ENCODE results near the gene CTXND2.
A peak's percentile ranks its signal among the peaks of the same experiment; 100 is the strongest.

Gene CTXND2

GRCh38 chr1:150960646-150961045, 73.7 kb downstream of the CTXND2 start:
- H2BK12ac ChIP-seq (ENCODE audit: low read length in 2 of 2), result no peak overlapping the region
- H2BK5ac ChIP-seq (ENCODE audit: low read depth, low read length, poor library complexity, severe bottlenecking), result no peak overlapping the region
- no peak overlapping the region for H3K9ac ChIP-seq (ENCODE audit: low read length)
- 97% methylated on average over 7 of the region's 7 CpGs for WGBS
- no peak overlapping the region for H3K14ac ChIP-seq (ENCODE audit: low read length in 2 of 2)
- no peak overlapping the region for H4K8ac ChIP-seq (ENCODE audit: low read length)
- no peaks in the 10 kb centered on the region for H3K9me3 ChIP-seq (ENCODE audit: control insufficient read depth, low read length)
- H3K4ac ChIP-seq (ENCODE audit: low read depth in 1 of 2, low read length in 2 of 2), result no peak overlapping the region
- no peak overlapping the region for H2AFZ ChIP-seq (ENCODE audit: low read depth, low read length)
- no peak overlapping the region for H2BK15ac ChIP-seq (ENCODE audit: low read depth, poor library complexity, severe bottlenecking)
- H3K23ac ChIP-seq (ENCODE audit: low read length in 2 of 2), result no peak overlapping the region
- no peak for DNase-seq
- no peak overlapping the region for H3K4me2 ChIP-seq (ENCODE audit: low read length, poor library complexity, severe bottlenecking)
- H3K27me3 ChIP-seq (ENCODE audit: control insufficient read depth in 1 of 2, insufficient read depth in 1 of 2, low read length in 2 of 2), result no peaks in the 10 kb centered on the region
- H3K36me3 ChIP-seq (ENCODE audit: control insufficient read depth in 1 of 2, insufficient read depth in 2 of 2, low read depth in 1 of 2, low read length in 2 of 2), result peaks cover 53 to 85% of the 10 kb centered on the region in 2 experiments
- no peak overlapping the region for H3K18ac ChIP-seq (ENCODE audit: low read depth in 1 of 2, low read length in 2 of 2)
- peaks cover 19% of the 10 kb centered on the region for H3K79me1 ChIP-seq (replicated peaks; ENCODE audit: low read length, poor library complexity, severe bottlenecking)
- no peaks in the 10 kb centered on the region for H3K4me1 ChIP-seq (ENCODE audit: control insufficient read depth, insufficient read depth, low read depth, low read length)
- no peak overlapping the region for H3K27ac ChIP-seq (ENCODE audit: low read length, poor library complexity, severe bottlenecking)
- no peak overlapping the region for H2AK5ac ChIP-seq (ENCODE audit: low read length, severe bottlenecking)
- H3K4me3 ChIP-seq (ENCODE audit: insufficient read depth in 1 of 2, low read depth in 1 of 2, low read length in 2 of 2), result no peak overlapping the region
- no peak overlapping the region for H2BK120ac ChIP-seq (ENCODE audit: low read depth, low read length)
- H4K91ac ChIP-seq (ENCODE audit: low read length), result no peak overlapping the region

GRCh38 chr1:150961756-150962155, 74.8 kb downstream of the CTXND2 start:
- Histone ChIP-seq H3K18ac (ENCODE audit: low read depth in 1 of 2, low read length in 2 of 2) (no peak overlapping the region), H3K9me3 (ENCODE audit: control insufficient read depth, low read length) (no peaks in the 10 kb centered on the region), H3K4me1 (ENCODE audit: control insufficient read depth, insufficient read depth, low read depth, low read length) (no peaks in the 10 kb centered on the region), H3K36me3 (ENCODE audit: control insufficient read depth in 1 of 2, insufficient read depth in 2 of 2, low read depth in 1 of 2, low read length in 2 of 2) (peaks cover 60 to 91% of the 10 kb centered on the region in 2 experiments), H2BK15ac (ENCODE audit: low read depth, poor library complexity, severe bottlenecking) (no peak overlapping the region), H3K4me3 (ENCODE audit: insufficient read depth in 1 of 2, low read depth in 1 of 2, low read length in 2 of 2) (no peak overlapping the region), H3K4me2 (ENCODE audit: low read length, poor library complexity, severe bottlenecking) (no peak overlapping the region), H4K91ac (ENCODE audit: low read length) (no peak overlapping the region), H2AK5ac (ENCODE audit: low read length, severe bottlenecking) (no peak overlapping the region), H3K27me3 (ENCODE audit: control insufficient read depth in 1 of 2, insufficient read depth in 1 of 2, low read length in 2 of 2) (no peaks in the 10 kb centered on the region), H3K14ac (ENCODE audit: low read length in 2 of 2) (no peak overlapping the region), H3K23ac (ENCODE audit: low read length in 2 of 2) (no peak overlapping the region), H2AFZ (ENCODE audit: low read depth, low read length) (no peak overlapping the region), H3K4ac (ENCODE audit: low read depth in 1 of 2, low read length in 2 of 2) (no peak overlapping the region), H2BK5ac (ENCODE audit: low read depth, low read length, poor library complexity, severe bottlenecking) (no peak overlapping the region), H3K79me1 (replicated peaks; ENCODE audit: low read length, poor library complexity, severe bottlenecking) (peaks cover 29% of the 10 kb centered on the region), H2BK12ac (ENCODE audit: low read length in 2 of 2) (no peak overlapping the region), H3K9ac (ENCODE audit: low read length) (no peak overlapping the region), H3K27ac (ENCODE audit: low read length, poor library complexity, severe bottlenecking) (no peak overlapping the region), H4K8ac (ENCODE audit: low read length) (no peak overlapping the region), H2BK120ac (ENCODE audit: low read depth, low read length) (no peak overlapping the region)
- 89% methylated on average over 1 of the region's 4 CpGs for WGBS
- peak; percentile 38 for DNase-seq

Measured in mesenchymal stem cell (in vitro differentiated cells and primary cell).